ENCODE results near the gene FAM114A2. TPM values are rescaled to one million over a fixed set of nuclear protein-coding genes. Genes with fewer than 3 reads are reported as not detected.

FAM114A2 gene
- total and polyA plus RNA-seq, 12 donors, result 6.5 to 43.7 (median 25.1) TPM

DNA sequence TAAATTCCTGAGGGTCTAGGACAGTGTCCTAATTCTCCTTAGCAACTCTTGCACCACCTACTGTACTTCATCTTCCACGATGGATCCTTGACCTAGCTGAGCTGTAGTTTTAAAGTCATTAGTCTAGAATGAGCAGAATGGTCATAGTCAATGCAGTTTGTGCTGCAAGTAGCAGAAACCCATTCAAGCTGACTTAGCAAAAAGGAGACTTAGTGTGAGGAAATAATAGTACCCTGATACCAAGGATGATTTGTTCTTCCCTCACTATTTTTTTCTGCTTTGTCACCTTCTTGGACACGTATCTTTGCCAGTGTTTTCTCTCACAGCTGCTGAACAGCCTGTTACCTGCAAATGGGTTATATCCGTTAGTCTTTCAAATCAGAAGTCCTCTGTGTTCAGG, 5.4 kb upstream of the FAM114A2 start:
- H3K27ac ChIP-seq, result no peak overlapping the region
- TF ChIP-seq, protein P1, sequence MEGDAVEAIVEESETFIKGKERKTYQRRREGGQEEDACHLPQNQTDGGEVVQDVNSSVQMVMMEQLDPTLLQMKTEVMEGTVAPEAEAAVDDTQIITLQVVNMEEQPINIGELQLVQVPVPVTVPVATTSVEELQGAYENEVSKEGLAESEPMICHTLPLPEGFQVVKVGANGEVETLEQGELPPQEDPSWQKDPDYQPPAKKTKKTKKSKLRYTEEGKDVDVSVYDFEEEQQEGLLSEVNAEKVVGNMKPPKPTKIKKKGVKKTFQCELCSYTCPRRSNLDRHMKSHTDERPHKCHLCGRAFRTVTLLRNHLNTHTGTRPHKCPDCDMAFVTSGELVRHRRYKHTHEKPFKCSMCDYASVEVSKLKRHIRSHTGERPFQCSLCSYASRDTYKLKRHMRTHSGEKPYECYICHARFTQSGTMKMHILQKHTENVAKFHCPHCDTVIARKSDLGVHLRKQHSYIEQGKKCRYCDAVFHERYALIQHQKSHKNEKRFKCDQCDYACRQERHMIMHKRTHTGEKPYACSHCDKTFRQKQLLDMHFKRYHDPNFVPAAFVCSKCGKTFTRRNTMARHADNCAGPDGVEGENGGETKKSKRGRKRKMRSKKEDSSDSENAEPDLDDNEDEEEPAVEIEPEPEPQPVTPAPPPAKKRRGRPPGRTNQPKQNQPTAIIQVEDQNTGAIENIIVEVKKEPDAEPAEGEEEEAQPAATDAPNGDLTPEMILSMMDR (IDR thresholded peaks at IDR 0.05), result no peak
- TF ChIP-seq POLR2A (IDR thresholded peaks at IDR 0.05), result no peak
- WGBS, 4 donors, result 68 to 83% (median 73%) methylated on average over 3 of the region's 3 CpGs
- H3K9me3 ChIP-seq (replicated peaks in 1 of 3), result no peaks in the 10 kb centered on the region
- no peak for DNase-seq
- H3K27me3 ChIP-seq, result no peaks in the 10 kb centered on the region
- H3K4me3 ChIP-seq, result no peak overlapping the region
- no peaks in the 10 kb centered on the region for H3K36me3 ChIP-seq (replicated peaks in 1 of 2)
- peaks cover 12 to 40% of the 10 kb centered on the region in 2 donors for H3K4me1 ChIP-seq (replicated peaks in 1 of 2)
- intact Hi-C loops (cut with DNase I), result no loop called here

DNA sequence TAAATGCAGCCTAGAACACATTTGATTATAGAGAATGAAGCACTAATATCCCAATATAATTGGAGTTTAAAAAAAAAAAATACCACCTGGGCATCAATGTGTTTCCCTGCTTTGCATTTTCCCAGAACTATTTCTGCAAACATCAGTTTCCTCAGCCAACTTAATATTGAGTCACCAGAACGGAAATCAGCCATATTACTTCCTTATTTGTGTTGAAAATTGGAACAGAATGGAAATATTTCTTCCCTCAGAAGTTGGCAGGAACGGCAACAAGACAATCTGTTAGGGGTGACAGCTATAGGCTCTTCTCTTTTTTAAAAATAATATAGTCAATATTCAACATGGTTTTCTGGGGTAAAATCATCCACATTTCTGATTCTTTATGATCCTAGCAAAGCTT, 4.1 kb upstream of the FAM114A2 start:
- Histone ChIP-seq H3K4me3 (no peak overlapping the region), H3K36me3 (replicated peaks in 1 of 2) (no peaks in the 10 kb centered on the region), H3K27me3 (no peaks in the 10 kb centered on the region), H3K4me1 (replicated peaks in 1 of 2) (peaks cover 12 to 43% of the 10 kb centered on the region in 2 donors), H3K27ac (peak overlapping the region in 2 of 5 donors; percentile 5 to 15), H3K9me3 (replicated peaks in 1 of 3) (no peaks in the 10 kb centered on the region)
- no peak for DNase-seq
- TF ChIP-seq, protein P1 (IDR thresholded peaks at IDR 0.05), result no peak
- no peak for TF ChIP-seq POLR2A (IDR thresholded peaks at IDR 0.05)
- intact Hi-C loops (cut with DNase I), result no loop called here
- WGBS, 4 donors, result 52 to 58% (median 54%) methylated on average over 2 of the region's 2 CpGs

- peaks cover 12 to 52% of the 10 kb centered on the region in 2 donors for H3K4me1 ChIP-seq (replicated peaks in 1 of 2)
- 23 to 61% (median 41%) methylated on average over 1 of the region's 1 CpG for WGBS, 4 donors
- H3K36me3 ChIP-seq (replicated peaks in 1 of 2), result no peaks in the 10 kb centered on the region
- H3K9me3 ChIP-seq (replicated peaks in 1 of 3), result no peaks in the 10 kb centered on the region
- intact Hi-C loops (cut with DNase I), result no loop called here
- peak overlapping the region in 2 of 5 donors; percentile 84 to 91 for H3K27ac ChIP-seq
- no peaks in the 10 kb centered on the region for H3K27me3 ChIP-seq
- TF ChIP-seq, protein P1 (IDR thresholded peaks at IDR 0.05), result no peak
- TF ChIP-seq POLR2A (IDR thresholded peaks at IDR 0.05), result no peak
- H3K4me3 ChIP-seq, result peak overlapping the region; percentile 33 to 91 (median 70)
- DNase-seq, result no peak
Measured at GRCh38 chr5:154039458-154039829, 734 bp upstream of the FAM114A2 start.

DNA sequence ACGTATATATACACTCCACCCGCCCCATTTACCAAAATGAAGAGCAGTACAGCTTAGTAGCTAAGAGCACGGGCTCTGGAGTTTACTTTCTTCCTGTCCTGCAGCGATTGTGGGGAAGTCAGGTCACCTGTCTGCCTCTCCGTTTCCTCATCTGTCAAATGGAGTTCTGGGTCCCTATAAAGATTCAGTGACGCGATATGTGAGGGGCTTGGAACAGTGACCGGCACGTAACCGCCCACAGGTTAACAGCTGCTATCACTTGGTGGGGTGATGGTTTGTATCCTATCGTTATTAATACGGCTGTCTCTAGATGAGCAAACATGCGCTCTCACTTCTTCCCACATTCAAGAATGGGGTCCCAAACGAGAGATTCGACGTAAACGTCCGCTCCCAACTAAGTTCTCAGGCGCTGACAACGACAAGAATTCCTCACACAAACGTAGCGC, 426 bp downstream of the FAM114A2 start:
- Histone ChIP-seq H3K27me3 (no peaks in the 10 kb centered on the region), H3K36me3 (replicated peaks in 1 of 2) (no peaks in the 10 kb centered on the region), H3K4me1 (replicated peaks in 1 of 2) (peaks cover 12 to 41% of the 10 kb centered on the region in 2 donors), H3K27ac (peak overlapping the region; percentile 1 to 91 (median 80)), H3K4me3 (peak overlapping the region; percentile 33 to 91 (median 70)), H3K9me3 (replicated peaks in 1 of 3) (no peaks in the 10 kb centered on the region)
- TF ChIP-seq POLR2A (IDR thresholded peaks at IDR 0.05), result no peak
- TF ChIP-seq, protein P1 (IDR thresholded peaks at IDR 0.05), result no peak
- 0 to 1% (median 1%) methylated on average over 15 to 22 of the region's 22 CpGs for WGBS, 4 donors
- peak in 4 of 7 donors; percentile 13 to 23 (median 20) for DNase-seq
- intact Hi-C loops (cut with DNase I), result no loop called here
